GM12801 (cell line): ENCODE measurements around the gene OPCML.

Experiments
- CTCF ChIP-seq: IDR thresholded peaks from one replicate; pipeline ENCODE4 v1.5.1; 2011; ENCODE audit warnings: control low read depth; ENCODE audit not compliant: insufficient read length; ENCODE audit errors: extremely low read depth

The OPCML gene

GRCh38 chr11:133227632-133228111, 304.6 kb downstream of the OPCML start:
- no peak for TF ChIP-seq CTCF

GRCh38 chr11:133224271-133224670, 308.0 kb downstream of the OPCML start:
- TF ChIP-seq CTCF: no peak

DNA sequence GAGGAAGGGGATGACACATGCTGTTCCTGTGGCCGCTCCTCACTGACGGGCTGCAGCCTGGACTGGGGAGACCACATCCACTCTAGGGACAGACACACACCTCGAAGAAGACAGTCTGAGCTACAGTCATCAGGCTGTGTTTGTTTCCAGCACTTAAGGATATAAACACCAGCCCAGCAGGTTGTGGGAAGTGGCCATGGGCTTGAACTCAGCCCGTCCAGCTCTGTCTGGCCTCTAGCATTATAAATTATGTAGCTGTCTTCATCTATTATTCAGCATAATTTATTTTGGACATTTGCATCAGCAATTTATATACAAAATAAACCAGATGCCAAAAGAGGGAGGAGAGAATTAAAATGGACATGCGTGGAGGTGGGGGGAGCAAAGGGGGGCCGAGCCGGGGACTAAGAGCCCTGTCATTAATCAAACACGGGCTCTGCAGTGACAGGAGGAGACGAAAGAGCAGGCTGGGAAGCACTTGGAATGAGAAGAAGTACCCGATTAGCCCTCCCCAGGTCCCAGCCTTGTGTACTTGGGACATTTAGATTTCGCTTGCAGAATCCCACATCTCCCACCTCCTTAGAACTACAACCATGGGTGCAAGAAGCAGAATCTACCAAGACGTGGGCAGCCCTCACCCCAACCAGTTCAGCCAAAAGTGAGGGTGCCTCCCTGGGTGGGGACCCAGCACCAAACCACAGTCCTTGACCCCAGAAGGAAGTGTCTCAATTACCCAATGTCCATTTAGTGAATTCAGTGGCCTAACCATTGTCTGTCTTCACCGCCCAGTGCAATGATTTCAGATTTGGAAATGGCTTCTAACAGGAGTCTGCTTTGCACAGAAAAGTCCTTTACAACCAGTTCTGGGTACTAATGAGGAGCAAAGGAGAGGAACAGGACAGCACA, 309.6 kb downstream of the OPCML start:
- TF ChIP-seq CTCF: no peak

- no peak for TF ChIP-seq CTCF
These were observed 312.8 kb downstream of the OPCML start for GRCh38 chr11:133219543-133219942.

DNA sequence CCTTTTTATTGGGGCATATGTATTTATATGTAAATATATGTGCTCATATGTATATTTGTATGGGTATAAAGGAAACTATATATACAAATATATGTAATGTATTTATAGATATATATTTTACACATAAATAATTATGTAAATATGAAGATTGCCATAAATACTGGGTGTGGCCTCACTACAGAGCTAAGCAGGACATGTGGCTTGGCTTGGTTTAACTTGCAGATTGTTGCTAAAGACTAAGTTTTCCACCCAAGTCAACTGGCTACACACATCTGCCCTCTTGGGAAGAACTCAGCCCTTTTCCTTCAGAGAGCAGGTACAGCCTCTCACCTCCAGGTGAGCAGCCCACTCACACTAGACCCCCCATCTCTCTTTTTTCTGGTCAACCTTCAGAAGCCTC, 315.5 kb downstream of the OPCML start:
- no peak for TF ChIP-seq CTCF

- TF ChIP-seq CTCF: no peak
These were observed 316.6 kb downstream of the OPCML start for GRCh38 chr11:133215596-133216230.

GRCh38 chr11:133214646-133215045, 317.7 kb downstream of the OPCML start:
- TF ChIP-seq CTCF: no peak
